M059J (cell line): ENCODE measurements around the gene RPL32. TPM values are rescaled to one million over a fixed set of nuclear protein-coding genes. Genes with fewer than 3 reads are reported as not detected.

Experiments used
- DNase-seq: peaks from one replicate; pipeline ENCODE4 v3.0.0-alpha.2; 2012; ENCODE audit warnings: low read depth
- total RNA-seq: library from RNA; depleted of rRNA; stranded (reverse); fragments of >200 nt; shearing (Covaris generic); gene quantifications from 2 replicates; pipeline ENCODE4 v1.2.3, GENCODE V29; 2014

RPL32 gene
- total RNA-seq, 1 experiment from 2014 or later = 706 TPM

DNA sequence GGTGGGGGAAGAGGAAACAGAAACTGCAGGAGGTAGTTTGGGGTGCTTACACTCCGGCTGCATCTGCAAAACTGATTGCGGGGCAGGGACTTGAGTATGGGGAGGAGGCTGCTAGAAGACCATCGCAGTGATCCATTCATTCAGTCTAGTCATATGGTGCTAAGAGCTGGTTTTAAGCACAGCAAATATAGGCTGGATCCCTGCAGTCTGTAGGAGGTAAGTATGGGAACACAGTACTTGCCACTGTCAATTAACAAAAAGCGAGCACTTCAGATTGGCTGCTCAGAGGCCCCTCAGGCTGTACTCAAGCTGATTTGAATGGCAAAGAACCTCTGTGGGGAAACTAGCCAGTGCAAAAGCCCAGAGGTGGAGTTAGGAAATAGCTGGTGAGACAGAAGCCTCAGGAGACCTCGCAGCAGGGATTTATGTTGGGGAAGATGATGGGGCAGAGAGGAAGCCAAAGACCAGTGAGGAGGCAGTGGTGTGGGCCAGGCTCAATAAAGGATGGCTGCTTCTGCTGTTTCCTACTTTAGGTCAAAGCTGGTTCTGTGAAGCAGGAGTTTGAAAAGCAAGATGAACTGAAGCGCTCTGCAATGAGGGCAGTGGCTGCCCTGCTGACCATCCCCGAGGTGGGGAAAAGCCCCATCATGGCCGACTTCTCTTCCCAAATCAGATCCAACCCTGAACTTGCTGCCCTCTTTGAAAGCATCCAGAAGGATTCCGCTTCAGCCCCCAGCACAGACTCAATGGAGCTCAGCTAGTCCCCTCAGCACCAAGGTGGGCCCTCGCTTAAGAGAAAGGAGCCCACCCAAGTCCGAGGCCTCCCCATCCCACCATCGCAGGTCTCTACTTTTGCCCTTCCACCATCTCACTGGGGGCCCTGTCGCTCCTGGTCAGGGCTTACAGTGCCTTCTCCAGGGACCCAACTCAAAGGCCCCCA lies 7.9 kb downstream of the RPL32 start:
- no peak for DNase-seq

- DNase-seq = no peak
These were observed 8.8 kb downstream of the RPL32 start for GRCh38 chr3:12832350-12833221.

DNA sequence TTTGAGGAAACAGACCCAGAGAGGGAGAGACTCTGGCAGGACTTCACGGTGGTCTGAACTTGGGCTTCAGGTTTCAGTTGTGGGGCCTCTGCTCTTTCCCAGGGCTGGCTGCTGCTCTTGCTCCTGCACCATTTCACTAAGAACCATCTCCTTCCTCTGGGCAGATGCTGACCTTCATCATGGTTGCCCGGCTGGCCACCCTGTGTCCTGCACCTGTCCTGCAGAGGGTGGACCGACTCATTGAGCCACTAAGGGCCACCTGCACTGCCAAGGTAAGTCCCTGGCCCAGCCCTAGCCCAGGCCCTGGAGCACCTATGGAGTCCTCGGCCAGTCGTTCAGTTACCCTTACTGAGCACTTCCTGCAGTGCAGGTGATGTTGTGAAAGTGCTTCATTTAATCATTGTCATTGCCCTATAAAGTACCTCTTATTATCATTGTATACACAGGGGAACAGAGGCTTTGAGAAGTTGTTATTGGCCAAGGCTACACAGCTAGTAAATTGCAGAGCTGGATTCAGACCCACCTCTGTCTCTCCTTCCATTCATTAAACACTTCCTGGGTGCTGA lies 10.0 kb downstream of the RPL32 start:
- DNase-seq = no peak

- no peak for DNase-seq
These were observed 10.6 kb downstream of the RPL32 start for GRCh38 chr3:12830785-12831156.

- DNase-seq = no peak
These were observed 11.2 kb downstream of the RPL32 start for GRCh38 chr3:12829886-12830784.

GRCh38 chr3:12829404-12829803 lies 12.0 kb downstream of the RPL32 start:
- no peak for DNase-seq

GRCh38 chr3:12828751-12829150 lies 12.6 kb downstream of the RPL32 start:
- DNase-seq = no peak

DNA sequence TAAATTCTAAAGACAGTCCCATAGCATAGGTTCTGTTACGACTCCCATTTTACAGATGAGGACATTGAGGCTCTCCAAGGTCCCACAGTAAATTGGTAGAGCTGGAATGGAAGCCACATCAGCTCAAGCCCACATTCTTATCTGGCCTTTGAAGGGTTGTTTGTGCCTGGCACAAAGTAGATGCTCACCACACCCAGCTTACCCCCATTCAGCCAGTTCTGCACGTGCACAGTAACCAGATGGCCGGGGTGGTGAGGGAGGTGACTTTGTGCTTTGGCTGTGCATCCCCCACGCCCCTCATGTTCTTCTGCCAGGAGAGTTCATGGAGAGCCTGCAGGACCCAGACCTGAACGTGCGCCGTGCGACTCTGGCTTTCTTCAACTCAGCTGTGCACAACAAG lies 16.2 kb downstream of the RPL32 start:
- no peak for DNase-seq

- no peak for DNase-seq
These were observed 17.1 kb downstream of the RPL32 start for GRCh38 chr3:12824299-12824698.

GRCh38 chr3:12822725-12823373 lies 18.5 kb downstream of the RPL32 start:
- DNase-seq = no peak

DNA sequence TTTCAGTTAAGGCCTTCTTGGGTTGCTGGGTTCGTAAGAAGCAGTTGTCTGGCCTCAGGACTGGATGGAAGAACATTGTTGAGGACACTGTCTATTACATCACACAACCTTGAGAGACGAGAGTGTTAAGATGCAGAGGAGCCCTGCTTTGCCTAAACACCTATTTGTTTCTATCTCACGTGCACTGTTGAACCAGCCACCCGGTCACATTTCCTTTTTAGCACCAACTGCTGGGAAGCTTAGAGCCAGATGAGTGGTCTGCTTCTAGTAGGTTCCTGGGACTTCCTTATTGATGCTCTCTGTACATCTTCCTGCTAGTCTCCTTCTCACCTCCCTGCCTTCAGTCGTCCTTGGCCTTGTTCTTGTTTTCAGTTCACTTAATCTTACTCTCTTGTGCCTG lies 22.6 kb downstream of the RPL32 start:
- no peak for DNase-seq

DNA sequence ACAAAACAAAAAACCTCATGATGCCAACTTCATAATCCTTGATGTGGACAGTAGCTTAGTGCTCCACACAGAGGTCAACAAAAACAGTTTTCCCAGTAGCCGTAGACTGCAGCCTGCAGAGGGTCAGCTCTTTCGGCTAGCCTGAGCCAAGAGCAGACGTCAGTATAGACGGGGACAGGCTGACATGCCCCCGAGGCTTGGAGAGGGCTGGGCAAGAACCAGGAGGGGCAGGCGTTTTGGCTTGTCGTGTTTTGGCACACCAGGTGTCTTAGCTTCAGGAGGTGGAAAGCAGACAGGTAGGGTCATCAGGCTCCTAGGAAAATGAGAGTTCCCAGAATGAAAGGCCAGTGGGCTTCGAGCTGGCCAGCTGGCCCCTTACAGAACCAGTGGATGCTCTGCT lies 23.1 kb downstream of the RPL32 start:
- no peak for DNase-seq

- DNase-seq = no peak
These were observed 24.0 kb downstream of the RPL32 start for GRCh38 chr3:12817343-12817710.

GRCh38 chr3:12816521-12817342 lies 24.6 kb downstream of the RPL32 start:
- no peak for DNase-seq

DNA sequence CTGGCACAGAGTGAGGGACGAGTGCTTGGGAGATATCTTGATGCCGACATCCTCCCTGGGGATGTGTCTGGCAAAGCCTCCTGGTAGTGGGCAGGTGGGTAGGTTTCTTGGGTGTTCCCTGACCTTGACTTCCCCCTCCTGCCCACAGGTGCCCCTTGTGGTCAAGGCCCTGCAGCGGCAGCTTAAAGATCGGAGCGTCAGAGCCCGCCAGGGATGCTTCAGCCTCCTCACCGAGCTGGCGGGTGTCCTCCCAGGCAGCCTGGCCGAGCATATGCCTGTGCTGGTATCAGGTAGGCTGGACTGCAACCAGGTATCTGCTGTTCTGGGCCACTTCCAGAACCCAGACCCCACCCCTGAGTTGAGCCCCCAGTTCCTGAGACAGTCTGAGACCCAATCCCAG lies 25.6 kb downstream of the RPL32 start:
- DNase-seq = no peak

DNA sequence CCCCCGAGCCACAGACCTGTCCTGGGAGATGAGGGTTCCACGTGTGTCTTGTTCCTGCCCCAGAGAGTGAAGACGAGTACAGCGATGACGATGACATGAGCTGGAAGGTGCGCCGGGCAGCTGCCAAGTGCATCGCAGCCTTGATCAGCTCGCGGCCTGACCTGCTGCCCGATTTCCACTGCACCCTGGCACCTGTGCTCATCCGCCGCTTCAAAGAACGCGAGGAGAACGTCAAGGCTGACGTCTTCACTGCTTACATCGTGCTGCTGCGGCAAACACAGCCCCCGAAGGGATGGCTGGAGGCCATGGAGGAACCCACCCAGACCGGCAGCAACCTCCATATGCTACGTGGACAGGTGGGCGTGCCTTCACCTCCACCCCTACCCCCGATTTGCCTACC lies 26.3 kb downstream of the RPL32 start:
- DNase-seq = no peak

DNA sequence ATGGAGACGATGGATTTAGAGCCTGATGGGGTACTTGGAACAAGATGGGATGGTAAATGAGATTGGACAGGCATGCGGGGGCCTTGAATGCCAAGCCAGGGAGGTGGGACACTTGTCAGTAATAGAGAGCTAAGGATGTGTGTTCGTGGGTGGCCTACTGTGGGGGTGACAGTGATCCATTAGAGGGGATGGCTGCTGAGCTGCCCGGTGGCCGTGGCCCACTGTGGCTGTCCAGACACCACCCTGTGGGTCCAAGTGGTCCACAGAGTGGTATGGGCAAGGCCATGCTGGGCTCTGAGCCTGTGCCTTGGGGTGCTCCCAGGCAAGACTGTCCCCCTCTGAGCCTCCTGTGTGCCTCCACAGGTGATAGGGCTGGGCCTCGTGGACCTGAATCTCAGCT lies 27.4 kb downstream of the RPL32 start:
- no peak for DNase-seq

GRCh38 chr3:12812812-12813211 lies 28.6 kb downstream of the RPL32 start:
- no peak for DNase-seq

DNA sequence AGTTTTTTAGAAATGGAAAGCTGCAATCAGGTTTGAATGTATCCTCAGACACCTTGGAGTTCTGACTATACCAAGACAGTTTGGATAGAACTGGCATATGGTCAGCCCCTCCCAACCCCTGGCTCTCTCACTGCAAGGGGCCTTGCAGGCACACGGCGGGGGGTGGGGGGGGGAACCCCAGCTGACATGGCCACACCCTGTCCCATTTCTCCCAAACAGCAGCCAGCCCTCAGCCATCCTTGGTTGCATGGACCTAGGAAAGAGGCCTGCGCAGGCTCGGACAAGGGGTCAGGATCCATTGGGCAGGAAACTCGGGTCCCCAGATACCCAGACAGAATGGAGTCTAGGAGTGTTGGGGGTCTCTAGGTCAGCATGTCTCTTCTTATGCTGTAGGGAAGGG lies 30.4 kb downstream of the RPL32 start:
- DNase-seq = no peak
